ENCODE measurements around the gene ZG16B. TPM values are rescaled to one million over a fixed set of nuclear protein-coding genes. Genes with fewer than 3 reads are reported as not detected.

The ZG16B gene
- total RNA-seq, 1 experiment from 2014 or later, result not detected

GRCh38 chr16:2842340-2843000 lies 12.4 kb downstream of the ZG16B start:
- no peak for DNase-seq (ENCODE audit: low read depth)

- no peak for DNase-seq (ENCODE audit: low read depth)
Observed at GRCh38 chr16:2843526-2843925, 13.4 kb downstream of the ZG16B start.

DNA sequence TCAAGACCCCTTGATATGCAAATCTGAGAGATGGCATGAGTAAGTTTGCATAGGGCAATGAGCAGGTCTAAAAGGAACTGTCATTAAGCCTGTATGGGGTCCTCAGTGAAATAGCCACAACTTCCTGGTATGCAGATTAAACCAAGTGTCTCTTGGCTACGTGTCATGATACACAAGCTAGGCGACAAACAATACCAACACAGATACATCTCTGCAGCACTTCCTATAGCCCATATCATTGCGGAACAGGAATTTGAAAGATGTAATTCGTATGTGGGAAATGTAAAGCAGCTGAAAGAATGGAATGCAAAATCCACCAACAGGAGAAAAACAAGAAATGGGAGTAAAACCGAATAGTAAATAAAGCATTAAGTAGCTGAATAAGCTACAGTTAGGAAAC lies 15.0 kb downstream of the ZG16B start:
- no peak for DNase-seq (ENCODE audit: low read depth)

- peak; percentile 63 for DNase-seq (ENCODE audit: low read depth)
Observed at GRCh38 chr16:2846511-2847310, 16.6 kb downstream of the ZG16B start.

DNA sequence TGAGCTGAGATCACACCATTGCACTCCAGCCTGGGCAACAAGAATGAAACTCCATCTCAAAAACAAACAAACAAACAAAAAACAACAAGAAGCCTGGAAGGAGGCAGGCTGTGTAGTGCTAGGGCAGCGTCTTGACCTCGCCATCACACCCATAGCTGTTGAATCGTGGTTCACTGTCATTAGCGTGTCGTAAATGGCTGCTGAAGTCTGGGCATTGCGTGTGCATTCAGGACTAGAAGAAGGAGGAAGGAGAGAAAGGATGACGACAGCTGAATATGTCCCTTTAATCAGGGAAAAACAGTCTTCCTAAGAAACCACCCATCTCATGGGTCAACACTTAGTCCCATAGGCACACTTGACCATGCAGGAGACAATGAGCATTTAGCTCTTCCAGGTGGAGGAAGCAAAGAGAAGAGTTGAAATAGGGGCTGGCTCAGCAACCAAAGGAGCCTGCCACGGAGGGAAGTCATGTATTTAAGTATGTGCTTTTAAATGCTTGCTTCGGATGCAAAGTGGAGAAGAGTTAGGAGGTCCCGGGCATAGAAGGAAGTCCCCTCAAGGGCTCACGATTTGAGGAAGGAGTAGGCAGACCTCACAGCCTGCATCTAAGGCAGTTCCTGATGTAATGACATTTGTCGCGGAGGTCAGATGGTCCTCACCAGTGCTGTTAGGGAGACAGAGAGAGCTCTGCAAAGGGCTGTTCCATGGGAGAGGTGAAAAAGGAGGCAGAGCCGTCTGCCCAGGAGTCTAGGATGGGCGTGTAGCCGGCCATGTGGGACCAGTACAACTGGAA lies 19.0 kb downstream of the ZG16B start:
- DNase-seq (ENCODE audit: low read depth), result no peak

DNA sequence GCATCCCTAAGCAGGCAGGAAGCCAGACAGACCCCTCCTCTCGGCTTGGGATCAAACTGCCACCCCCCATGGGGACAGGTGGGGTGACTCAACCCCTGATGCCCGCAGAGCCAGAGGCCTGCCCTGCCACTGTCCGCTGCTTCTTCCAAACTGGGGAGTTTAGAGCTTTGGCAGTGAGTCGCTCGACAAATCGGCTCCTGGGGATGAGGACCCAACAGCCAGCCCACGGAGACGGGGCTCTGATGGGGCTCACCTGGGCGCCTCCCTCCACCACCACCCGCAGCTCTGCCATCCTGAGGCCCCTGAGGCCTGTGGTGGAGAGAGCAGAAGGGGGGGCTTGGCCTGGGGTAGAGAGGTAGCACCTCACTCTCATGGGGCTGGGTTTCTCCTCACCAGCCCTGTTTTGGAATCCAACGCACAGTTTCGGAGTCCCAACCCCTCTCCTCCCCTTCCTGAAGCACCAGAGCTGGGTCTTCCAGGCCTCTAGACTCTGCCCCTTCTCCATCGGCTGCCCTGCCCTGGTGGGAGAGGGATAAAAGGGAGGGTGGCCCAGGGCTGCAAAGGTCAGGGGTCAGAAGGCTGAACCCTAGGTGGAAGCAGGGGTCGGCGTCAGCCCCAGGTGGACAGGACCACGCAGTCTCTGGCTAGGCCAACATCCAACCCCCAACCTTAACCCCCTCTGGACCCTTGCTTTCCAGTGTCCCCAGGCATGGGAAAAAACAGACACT lies 22.1 kb downstream of the ZG16B start:
- no peak for DNase-seq (ENCODE audit: low read depth)

DNA sequence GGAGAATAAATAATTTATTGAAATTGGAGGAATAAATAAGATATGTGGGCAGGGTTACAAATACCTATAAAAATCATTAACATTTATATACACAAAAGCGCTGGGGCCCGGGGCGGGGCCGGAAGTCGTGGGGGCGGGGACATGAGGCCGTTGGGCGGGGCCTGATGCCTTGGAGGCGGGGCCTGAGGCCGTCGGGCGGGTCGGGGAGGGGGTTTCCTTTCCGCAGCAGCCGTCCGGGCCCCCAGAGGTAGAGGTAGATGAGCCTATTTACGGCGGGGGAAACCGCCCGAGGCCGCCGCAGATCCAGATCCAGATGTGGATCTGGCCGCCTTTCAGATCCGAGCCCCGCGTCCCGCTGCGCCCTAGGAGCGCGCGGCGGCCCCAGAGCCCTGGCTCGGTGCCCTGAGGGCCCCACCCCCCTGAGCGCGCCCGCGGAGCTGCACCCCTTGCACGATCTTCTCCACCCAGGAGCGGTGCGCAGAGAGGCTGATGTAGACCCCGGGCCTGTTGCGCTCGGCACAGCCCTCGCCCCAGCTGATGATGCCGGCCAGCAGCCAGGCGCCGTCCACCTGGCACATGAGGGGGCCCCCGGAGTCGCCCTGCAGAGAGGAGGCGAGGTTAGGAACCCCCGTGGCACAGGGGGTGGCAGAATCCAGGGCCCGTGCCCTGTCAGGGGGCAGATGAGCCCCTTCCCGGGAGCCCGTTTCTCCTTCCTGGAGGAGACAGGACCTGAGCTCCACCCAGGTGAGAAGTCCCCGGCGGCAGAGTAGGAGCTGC lies 22.8 kb downstream of the ZG16B start:
- no peak for DNase-seq (ENCODE audit: low read depth)

GRCh38 chr16:2853531-2854073 lies 23.5 kb downstream of the ZG16B start:
- DNase-seq (ENCODE audit: low read depth), result no peak

DNA sequence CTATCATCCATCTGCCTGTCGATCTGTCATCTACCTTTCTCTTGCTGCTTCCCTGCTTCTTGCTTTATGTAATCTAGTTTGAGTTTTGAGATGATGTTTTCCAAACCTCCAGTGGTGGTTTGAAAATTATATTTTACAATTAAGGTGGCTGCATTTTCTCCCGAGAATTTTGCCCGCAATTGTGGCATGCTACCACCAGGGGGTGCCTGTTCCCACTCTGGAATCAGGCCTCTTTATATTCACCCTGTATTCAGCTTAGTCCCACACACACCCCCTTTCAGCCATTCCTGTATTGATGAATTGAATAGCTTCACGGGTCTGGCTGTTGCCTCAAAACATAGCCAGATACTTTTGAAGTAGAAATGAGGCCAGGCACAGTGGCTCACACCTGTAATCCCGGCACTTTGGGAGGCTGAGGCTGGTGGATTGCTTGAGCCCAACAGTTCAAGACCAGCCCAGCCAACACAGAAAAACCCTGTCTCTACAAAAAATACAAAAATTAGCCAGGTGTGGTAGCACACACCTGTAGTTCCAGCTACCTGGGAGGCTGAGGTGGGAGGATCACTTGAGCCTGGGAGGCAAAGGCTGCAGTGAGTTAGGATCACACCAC lies 24.7 kb downstream of the ZG16B start:
- no peak for DNase-seq (ENCODE audit: low read depth)

GRCh38 chr16:2855536-2855935 lies 25.4 kb downstream of the ZG16B start:
- no peak for DNase-seq (ENCODE audit: low read depth)

DNA sequence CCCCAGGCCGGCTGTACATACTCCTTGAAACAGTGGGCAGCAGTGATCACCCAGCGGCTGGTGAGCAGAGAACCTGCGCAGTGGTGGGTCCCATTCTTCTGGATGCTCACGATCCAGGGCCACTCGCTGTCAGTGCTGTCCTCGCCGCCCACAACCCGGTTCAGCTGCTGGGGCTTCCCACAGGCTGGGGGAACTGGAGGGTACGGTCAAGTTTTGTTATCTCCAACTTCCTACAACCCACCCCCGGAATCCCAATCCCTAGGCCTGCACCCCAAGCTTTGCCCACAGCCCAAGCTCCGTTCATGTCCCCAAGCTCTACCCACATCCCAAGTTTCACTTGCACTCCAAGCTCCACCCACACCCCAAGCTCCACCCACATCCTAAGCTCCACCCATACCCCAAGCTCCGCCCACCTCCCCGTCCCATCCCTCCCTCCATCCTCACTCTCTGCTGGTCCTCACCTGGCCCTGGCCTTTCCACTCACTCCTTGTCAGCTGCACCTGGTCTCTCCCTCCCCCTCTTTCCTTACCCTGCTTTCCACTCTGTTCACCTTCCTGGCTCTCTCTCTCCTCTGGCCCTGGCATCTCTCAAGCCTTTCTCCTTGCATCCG lies 26.1 kb downstream of the ZG16B start:
- DNase-seq (ENCODE audit: low read depth), result no peak

DNA sequence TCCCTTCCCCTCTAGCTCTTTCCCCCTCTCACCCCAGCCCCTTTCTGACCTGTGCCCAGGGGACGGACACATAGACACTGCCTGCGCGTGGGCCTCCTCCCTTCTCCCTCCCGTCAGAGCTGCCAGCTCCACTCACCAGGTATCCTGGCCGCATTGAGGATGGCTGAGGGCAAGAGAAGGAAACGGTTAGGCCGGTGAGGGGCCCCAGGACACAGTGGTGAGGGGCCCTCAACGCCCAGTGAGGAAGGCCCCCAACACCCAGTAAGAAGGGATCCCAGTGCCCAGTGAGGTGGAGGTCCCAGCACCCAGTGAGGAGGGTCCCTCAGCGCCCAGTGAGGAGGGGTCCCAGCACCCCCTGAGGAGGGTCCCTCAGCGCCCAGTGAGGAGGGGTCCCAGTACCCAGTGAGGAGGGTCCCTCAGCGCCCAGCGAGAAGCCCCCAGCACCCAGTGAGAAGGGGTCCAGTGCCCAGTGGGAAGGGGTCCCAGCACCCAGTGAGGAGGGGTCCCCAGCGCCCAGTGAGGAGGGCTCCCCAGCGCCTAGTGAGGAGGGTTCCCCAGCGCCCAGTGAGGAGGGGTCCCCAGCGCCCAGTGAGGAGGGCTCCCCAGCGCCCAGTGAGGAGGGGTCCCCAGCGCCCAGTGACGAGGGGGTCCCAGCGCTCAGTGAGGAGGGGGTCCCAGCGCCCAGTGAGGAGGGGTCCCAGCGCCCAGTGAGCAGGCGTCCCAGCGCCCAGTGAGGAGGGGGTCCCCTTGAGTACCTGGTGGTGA lies 26.8 kb downstream of the ZG16B start:
- no peak for DNase-seq (ENCODE audit: low read depth)

DNA sequence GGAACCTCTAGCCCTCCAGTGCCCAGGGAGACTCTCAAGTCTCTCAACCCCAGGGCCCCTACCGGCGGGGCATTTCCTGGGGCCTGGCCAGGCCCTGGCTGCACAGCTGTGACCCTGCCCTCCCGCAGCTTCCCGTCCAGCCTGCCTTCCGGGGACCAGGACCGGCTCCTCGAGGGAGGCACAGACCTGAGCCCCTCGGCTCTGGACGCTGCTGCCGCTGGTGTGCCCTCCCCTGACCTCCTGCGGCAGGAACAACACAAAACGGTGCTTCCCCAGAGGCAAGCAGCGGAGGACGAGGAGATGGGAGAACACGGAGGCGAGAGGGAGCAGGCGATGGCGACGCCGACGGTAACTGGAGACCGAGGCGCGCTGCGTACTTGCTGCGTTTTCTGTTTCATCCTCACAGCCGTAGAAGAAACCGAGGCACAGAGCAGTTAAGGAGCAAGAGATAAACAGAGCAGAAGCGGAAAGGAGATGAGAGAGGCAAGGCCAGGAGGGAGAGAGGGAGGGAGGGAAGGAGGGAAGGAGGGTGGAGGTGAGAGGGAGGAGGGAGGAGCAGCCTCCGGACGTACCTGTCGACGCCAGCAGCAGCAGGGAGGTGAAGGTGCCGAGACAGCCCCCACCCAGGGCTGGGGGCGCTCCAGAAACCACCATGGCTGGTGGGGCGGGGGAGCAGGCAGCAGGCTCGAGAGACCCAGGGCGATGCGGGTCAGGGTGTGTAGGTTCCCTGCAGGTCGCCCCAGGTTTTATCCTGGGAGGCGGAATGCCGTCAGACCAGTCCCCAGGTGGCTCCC lies 27.5 kb downstream of the ZG16B start, which contains the start of gene PRSS22:
Gene PRSS22 (minus strand): TSS at position 720 of the 794 bp plus-strand sequence. CDS start 66 bp downstream, at position 654.
- DNase-seq (ENCODE audit: low read depth), result no peak

GRCh38 chr16:2858245-2859025 lies 28.3 kb downstream of the ZG16B start:
- no peak for DNase-seq (ENCODE audit: low read depth)

DNA sequence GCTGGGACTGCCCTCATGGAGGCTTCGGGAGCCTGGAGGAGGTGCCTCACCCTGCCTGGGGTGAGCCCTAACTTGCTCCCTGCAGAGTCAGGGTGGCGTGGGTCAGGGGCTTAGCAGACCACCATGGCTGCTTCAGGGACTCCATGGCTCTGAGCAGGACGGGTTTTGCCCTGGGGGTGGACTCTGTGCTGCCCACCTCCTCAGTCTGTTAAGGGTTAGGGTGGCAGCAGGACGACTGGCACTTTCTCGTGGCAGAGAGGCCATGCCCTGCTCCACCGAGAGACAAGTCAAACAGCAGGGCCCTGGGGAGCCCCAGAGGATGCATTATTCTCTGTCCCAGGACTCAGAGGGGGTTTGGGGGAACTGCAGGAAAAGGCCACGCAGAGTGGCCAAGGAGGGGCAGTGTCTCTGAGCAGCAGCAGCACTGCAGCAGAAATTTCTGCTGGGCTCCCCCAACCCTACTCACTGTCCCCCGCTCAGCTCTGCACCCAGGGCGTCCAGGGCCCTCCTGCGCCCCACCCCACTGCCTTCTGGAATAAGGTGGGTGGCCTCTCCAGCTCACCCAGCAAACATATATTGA lies 29.7 kb downstream of the ZG16B start:
- DNase-seq (ENCODE audit: low read depth), result no peak

- DNase-seq (ENCODE audit: low read depth), result peak; percentile 38
Observed at GRCh38 chr16:2860826-2861567, 30.9 kb downstream of the ZG16B start.

Data from LHCN-M2 (cell line).